Stimulated activated CD4-positive, alpha-beta T cell treated with anti-CD3 and anti-CD28 coated beads, Interleukin-4, amount 100 ng/mL, for 4 hours (primary cell): Measurements from ENCODE around the gene ENTHD1.

Source experiments
- DNase-seq, 2 experiments: peaks; one replicate each; pipeline ENCODE4 v3.0.0-alpha.2; 2020

Gene ENTHD1

DNA sequence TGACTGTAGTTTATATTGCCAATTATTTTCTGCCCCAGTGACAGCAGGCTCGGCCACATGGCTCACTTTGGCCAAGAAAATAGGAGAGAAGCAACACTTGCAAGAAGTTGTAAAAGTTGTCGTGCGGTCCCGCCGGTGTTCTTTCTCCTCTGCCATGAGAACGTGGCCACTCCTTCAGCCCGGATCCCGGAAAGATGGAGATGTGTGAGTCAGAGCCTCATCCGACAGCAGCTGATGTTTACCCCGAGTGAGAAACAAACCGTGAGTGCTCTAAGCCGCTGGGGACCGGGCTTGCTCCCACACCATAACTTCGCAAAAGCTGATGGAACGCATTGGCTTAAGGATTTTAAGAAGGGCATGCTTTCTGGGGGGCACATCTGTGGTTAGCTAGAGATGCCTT is 166.0 kb downstream of the ENTHD1 start:
- no peak for DNase-seq

DNA sequence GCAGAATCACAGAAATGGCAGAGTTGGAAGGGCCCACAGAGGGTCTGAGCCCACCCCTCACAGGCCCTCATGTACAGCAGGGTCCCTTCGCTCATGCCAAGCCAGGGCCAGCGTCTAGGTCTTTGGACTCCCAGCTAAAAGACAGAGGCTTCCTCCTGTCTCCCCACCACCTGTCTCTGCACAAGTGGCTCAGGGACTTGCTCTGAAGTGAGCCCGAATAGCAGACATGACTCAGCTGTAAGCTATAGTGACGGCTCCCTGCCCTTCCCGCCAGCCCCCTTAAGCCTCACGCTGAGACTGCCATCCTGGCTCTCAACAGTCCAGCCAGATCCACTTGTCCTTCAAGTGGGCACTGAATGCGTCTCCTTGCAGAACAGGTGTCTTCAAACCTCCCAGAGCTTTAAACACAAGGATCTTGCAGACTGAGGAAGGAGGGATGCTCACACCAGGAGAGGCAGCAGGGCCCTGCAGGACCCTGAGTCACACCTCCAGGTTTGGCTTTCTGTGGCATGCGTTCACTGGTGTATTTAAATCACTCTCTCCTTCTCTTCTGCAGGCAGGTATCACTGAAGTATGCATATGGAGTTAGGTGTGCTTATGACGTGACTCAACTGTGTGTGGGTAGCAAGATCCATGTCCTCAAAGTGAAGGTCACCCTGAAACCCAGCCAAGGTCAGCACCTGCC is 168.1 kb downstream of the ENTHD1 start:
- no peak for DNase-seq

DNA sequence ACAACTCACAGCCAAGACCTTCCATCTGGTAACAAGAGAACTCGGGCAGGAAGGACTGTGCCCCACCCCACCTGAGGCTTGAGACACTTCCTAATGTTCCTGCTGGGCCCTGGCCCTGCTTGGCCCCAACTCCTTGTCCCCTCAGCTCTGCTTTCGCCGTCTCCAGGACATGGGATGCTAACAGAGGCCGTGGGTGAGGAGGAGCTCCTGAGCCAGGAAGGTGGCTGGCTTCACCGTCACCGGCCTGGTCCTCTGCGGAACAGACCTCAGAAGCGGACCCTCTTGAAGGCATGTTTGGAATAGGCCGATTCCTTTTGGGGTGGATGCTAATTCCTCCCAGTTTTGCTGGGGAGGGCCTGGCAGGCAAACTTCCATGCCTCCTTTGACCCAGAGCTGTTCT is 168.7 kb downstream of the ENTHD1 start:
- no peak for DNase-seq

DNA sequence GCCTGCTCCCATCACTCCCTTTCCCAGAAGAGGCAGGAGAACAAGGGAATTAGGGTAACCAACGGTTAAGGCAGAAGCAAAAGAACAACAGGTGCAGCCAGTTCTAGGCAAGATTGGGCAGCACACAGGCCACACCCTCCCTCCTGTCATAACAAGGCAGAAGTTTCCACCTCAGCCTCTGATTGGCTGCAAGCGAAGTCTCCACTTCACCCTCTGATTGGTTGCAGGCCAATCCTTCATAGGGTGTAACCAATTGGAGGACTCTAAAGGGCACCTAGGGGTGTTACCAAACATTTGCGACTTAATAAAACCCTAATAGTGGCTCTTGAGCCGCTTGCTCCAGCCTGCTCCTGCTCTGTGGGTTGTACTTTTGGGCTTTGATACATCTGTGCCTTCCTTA is 169.2 kb downstream of the ENTHD1 start:
- DNase-seq = no peak

DNA sequence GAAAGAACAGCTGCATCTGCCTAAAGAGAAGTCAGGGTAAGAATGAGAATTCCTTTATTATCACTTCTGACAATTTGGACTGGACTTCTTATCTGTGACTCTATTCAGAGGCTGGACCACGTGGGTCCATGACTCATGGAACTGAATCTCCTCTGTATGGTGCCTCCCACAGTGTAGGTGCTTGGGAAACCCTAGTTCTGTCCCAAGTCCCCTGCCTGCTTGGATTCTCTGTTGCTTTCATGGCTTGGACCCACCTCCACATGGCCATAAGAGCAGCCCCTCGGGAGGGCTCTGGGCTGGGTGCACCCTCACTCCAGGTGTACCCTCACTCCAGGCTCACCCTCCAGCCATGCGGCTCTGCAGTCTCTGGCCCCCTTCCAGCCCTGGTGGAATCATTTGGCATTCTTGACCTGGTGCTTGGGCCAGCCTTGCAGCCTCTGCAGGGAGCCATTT is 169.6 kb downstream of the ENTHD1 start:
- DNase-seq = no peak

DNA sequence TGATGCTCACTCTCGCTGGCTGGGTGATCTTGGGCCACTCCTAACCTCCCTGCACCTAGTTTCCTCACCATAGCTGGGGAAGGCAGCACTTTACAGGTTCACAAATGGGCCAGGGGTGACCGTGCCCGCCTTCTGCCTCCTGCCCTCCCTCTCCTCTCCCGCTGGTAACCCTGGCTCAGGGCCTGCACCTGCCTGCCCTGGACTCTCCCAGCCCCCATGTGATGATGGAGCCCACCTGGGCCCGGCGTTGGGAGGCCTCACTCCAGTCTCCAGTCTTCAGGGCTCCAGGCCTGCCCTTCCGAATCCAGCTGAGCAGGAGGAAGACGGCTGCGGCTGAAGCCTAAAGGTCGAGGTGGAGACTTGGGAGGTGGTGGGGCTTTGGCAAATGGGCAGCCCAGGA is 170.1 kb downstream of the ENTHD1 start:
- DNase-seq = no peak

DNA sequence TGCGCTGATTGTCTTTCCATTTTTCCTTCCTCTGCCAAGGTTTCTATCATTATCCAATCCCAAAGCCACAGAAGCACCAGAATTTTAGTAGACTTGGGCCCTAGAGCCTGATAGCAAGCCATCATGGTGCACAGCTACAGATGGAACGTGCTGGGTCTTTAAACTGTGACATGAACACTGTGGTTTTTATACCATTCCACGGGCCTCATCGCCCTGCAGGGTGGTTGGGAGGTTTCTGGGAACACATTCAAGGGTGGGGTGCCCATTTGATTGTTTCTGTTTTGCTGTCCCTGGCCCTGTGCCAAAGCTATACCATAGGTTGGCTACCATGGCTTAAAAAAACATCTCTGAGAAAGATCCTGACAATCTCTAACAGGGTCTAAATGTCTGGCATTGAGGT is 171.1 kb downstream of the ENTHD1 start:
- DNase-seq = no peak

DNA sequence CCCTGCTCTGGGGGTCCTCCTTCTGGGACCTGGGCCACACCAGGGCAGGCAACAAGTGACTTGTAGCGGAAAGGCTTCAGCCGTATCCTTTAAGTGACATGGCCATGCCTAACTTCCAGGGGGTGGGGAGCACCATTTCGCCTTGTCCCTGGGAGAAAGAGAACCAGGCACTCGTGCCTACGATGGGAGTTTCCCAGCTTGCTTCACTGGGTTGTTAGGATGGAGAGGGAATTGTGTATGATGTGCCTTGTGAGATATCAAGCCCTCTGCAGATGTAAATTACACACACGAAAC is 171.6 kb downstream of the ENTHD1 start:
- no peak for DNase-seq

DNA sequence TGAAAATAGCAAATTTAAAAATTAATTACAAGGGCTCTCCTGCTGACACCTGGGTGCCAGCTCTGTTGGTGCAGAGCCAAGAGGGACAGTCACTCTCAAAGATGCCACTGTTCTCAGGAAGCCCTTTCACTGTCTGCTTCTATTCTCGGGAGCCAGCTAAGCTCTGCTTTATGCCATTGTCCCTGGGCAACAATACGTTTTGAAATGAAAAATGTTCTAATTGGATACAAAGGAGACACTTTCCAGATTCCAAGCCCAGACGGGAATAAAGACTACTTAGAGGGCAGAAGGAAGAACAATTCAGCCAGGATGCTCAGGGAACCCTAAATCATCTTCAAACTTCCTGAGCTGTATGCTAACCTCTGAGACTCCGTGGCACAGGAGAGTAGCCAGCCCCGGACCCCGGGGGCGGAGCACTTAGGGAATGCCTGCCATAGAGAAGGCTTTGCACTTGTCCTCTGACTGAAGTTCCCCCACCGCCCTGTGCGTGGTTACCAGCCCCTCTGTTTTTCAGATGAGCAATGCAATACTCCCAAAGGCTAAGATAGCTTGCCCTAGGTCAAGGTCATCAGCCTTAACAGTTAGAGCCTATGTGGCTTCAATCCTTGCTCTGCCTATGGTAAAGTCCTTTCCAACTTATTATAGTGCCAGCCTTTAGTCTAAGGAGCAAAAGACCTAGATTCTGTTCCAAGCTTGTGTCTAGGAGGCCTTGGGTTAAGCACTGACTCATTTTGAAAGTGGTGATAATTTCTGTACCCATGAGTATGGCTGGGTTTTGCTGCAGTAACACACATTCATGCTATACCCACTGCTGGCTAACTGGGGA is 172.1 kb downstream of the ENTHD1 start:
- no peak for DNase-seq

DNA sequence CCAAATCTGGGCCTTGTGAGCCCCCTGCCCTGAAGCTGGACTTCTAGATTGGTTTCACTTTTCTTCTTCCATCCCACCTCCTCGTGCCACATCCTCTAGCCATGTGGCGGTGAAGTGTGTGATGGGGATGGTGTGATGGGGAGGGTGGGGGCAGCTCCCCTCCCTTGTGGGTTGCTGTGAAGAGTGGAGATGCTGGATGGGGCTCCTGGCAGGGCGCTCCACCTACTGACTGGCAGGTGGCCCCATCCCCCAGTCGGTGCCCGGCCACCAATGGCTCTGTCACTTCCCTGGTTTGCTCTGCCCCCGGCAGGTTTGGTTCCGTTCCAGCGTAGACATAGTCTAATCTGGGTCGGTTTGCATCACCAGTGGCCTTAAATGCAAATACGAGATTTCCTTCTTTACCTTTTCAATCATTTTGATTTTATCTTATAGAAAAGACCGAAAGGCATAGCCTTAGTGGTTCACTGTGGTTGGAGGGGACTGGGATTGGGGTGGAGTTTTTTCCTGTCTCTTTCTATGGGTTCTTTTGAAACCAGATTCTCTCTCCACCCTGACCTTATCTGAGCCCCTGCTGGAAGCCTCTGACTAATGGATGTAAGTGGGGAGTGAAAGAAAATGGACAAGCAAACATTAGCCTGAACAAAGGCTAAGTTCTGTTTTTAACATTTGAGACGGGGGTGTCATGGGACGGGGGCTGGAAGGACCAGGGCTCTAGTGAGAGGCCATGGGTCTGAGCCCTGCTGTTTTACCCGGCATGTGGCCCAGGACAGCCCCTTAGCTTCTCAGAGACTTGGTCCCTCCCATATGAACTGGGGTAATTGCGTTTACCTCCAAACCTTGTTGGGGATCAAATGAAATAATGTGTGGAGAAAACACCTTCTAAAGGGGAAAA is 173.8 kb downstream of the ENTHD1 start:
- no peak for DNase-seq

DNA sequence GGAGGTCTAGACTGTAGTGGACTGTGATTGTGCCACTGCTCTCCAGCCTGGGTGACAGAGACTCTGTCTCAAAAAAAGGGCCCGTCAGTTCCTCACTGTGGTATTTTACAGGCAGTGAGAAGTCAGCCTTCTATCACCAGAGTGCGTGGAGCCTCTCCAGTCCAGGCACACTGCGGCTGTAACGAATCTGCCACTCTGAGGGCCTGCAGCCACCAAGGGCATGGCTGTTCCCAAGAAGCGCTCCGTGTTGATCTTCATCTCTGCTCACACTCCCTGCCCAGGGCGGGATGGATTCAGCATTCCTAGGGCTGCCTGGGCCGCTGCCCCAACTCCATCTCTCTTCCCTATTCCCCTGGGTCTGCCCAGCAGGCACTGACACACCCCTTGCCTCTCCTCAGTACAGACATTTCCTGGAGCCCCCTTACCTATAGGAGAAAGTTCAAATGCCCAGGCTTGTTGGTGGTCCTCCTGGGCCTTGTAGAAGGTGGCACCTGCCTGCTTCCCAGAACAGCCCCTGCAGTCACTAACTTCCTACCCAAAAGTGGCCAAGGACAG is 174.6 kb downstream of the ENTHD1 start:
- no peak for DNase-seq

DNA sequence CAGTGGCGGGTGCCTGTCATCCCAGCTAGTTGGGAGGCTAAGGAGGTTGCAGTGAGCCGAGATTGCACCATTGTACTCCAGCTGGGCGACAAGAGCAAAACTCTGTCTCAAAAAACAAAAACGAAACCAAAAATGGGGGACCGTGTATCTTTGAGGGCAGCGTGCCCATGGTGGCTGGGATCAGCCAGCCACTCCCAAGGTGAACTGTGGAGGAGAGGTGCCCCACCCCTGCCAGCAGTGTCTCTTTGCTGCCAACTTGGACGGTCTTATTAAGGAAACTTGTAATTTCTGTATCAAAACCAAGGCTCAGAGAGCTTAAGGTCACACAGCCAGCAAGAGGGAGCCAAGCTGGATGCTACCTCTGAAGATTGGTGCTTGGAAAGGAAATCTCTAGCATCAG is 175.4 kb downstream of the ENTHD1 start:
- no peak for DNase-seq

DNA sequence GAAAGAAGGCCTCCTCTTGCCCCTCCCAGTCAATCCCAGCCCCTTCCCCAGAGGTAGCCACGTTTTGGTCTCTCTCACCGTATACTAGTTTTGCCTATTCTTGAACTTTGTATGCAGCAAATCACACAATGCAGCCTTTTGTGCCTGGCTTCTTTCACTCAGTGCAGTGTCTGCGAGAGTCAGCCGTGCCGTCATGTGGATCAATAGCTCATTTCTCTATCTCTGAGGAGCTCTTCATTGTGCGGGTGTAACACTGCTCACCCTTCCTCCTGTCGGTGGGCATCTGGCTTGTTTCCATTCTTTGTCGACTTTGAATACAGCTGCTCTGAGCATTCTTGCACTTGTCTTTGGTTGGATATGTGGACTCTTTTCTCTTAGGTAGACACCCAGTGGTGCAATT is 176.5 kb downstream of the ENTHD1 start:
- no peak for DNase-seq

DNA sequence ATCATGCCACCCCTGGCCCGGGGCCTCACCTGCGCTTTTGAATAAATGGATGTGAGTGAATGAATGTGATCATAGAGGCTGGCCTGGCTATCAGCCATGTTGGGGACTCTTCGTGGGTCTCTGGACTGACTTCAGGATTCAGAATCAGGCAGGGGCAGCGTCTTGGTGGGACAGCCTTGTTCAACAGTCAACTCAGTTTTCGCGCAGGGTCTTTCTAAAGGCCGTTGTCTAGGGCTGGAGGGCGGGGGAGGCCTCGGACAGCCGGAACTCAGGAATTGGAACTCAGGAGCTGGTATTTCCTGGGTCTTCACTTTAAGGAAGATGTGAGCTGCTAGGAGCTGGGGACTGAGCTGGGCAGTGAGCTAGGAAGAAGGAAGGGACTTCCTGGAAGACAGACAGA is 177.0 kb downstream of the ENTHD1 start:
- DNase-seq = no peak

DNA sequence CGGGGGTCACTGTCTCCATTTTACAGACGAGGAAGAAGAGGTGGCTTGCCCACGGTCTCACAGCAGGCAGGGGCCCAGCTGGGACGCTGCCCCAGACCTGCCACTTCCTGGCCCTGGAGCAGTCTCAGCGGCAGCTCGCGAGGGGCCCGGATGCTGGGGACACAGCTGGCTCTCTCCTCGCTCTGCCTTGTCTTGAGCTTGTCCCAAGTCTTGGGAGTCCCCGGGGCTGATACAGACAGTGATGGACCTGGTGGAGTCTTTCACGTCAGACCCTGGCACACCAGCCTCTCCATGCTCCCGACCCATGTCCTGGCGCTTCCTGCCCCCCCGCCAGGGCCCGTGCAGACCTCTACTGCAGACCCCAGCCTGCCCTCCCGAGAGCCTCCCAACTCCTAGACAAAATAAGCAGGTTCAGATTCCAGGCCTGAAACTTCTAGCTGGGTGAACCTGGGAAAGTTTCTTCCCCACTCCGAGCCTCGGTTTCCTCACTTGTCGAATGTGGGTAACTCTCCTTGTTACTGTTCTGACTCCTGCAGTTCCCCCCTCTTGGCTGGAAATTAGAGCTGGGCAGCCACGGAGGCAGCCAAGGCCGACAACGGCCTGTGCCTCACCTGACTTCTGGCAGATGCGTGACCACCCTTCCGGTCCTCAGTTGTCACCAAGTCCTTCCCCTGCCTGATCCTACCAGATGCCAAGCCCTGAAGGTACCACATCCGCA is 177.6 kb downstream of the ENTHD1 start:
- no peak for DNase-seq

DNA sequence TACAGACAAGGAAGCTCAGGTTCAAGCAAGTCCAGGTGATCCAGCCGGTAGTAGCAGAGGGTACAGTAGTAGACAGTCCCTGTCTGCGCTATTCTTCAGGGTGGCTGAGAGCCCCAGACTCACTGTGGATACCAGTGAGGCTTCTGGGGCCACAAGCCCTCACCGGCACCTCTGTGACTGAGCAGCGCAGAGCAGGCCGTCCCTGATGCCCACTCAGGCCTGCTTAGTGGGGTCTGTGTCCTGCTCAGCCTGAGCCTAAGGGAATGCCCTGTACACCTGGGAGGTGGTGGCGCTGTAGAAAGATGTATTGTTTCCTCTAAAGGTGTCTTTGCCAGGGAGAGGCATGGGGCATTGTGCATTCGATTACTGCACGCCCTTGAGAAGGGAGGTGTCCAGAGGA is 179.2 kb downstream of the ENTHD1 start:
- DNase-seq = no peak

DNA sequence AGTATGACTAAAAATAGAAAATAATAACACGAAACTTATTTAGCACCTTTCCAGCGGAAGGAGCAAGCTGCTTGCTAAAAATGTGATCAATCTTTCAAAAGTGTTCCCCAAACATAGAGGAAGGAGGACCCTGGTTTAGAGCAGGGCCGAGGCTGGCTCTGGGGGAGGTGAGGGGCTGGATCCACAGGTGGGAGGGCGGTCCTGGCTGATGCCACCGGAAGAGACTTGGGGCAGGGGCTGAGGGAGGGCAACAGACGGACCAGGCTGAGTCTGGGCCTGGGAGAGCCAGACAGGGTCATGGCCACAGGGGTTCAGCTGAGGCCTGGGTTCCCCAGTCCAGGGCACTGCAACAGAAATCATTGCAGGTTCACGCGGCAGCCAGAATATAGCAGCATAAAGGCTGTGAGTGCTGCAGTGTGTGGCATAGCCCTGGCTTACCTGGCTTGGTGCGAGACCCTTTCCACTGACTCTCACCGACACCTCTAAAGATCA is 179.7 kb downstream of the ENTHD1 start:
- no peak for DNase-seq

DNA sequence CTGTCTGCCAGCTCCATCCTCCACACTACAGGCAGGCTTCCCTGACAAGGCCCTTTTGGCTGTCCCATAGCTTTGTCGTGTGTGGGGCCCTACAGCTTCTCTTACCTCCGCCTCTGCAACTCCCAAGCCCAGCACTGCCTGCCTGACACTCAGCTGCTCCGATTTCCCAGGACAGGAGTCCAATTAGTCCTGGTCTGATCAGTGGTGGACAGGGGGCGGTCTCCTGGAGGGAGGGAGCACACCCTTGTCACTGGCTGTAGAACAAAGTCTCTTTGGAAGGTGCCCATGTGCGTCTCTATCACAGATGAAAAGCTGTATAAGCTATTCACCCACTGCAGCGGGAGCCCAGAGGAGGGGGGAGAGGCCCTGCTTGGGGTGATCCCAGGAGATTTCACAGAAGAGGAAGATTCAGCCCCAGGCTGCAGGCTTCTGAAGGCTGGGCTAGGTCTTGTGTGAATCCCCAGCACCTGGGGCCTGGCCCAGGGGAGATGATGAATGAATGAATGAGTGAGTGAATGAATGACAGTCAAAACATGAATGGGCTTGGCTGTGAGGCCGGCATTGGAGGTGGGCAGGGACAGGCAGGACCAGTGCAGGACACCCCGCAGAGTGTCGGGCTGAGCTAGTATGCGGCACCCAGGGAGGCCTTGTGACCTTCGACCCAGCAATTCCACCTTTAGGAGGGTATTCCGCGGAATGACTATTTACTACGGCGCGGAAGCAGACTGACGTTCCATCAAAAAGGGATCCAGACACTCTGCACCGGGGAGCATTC is 180.6 kb downstream of the ENTHD1 start:
- DNase-seq = no peak

DNA sequence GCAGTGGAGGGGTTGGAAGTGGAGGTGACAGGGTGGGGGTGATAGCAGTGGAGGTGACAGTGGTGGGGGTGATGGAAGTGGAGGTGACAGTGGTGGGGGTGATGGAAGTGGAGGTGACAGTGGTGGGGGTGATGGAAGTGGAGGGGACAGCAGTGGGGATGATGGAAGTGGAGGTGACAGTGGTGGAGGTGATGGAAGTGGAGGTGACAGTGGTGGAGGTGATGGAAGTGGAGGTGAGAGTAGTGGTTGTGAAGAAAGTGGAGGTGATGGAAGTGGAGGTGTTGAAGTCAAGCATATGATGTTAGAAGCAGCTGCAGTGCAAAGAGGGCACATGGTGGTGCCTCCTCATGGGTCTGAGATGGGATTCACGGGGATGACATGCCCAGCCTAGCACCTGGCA is 181.5 kb downstream of the ENTHD1 start:
- DNase-seq = no peak

DNA sequence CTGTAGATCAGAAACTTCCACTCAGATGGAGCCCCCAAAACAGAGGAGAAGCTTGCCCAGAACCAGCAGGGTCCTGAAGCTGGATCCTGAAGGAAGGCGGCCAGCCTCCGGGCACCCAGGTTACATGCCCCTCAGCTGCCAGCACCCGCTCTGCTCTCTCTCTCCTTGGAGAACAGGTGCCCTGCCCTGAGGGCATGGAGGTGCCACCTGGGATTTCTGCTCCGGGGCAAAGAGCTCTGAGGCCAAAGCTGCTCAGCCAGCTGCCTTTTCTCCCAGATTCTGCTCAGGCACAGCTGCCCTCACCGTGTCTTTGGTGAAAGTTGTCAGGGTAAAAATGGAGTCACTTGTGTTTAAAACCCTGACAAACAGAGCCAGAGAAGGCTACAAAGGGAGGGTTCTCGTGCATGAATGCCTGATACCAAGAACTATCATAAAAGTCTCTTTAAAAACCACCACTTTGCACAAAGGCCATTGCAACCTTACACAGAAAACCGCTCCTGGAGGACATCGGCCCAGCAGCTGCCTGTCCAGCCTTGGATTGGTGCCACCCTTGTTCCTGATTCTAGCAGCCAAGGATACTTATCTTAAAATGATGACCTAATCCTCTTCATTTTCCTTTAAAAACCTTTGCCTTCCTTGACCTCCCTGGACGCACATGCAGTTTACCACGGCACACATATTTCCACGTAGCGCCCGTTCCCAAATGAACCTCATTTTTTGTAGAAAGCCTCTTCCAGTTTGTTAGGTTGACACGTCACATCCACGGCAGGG is 183.0 kb downstream of the ENTHD1 start:
- no peak for DNase-seq

DNA sequence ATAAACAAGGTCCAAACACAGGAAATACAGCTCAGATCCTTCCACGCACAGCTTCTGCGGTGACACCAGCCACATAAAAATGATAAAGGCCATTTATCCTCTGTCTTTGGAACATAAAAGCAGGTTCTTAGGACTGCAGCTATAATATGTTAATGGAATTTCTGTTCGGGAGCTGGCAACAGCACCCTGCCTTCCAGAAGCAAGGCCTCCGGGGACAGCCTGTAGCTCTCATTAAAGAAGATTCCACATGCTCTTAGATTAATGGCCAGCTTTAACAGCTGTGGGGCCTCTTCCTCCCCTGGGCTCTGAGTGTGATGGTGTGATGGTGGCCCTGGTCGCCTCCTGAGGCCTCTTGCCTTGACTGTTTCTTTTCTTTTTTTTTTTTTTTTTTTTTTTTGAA is 185.7 kb downstream of the ENTHD1 start:
- no peak for DNase-seq
